ENCODE results near the gene MINPP1.

Gene MINPP1

GRCh38 chr10:87534173-87534858 lies 29.6 kb downstream of the MINPP1 start:
- no peak for DNase-seq (ENCODE audit: extremely low spot score)
- TF ChIP-seq HDGF (IDR thresholded peaks at IDR 0.05; ENCODE audit: borderline replicate concordance) (no peak), NFRKB (IDR thresholded peaks at IDR 0.05) (no peak), SUZ12 (IDR thresholded peaks at IDR 0.05) (no peak), BHLHE40 (IDR thresholded peaks at IDR 0.05; ENCODE audit: borderline replicate concordance) (no peak), ELF4 (IDR thresholded peaks at IDR 0.05) (no peak), TARDBP (IDR thresholded peaks at IDR 0.05) (no peak), L3MBTL2 (conservative IDR thresholded peaks at IDR 0.05) (no peak), ZNF384 (IDR thresholded peaks at IDR 0.05) (no peak), CTBP1 (IDR thresholded peaks at IDR 0.05; ENCODE audit: borderline replicate concordance) (no peak), FOXK2 (IDR thresholded peaks at IDR 0.05) (no peak), FOXM1 (IDR thresholded peaks at IDR 0.05; ENCODE audit: borderline replicate concordance) (no peak), SP1 (IDR thresholded peaks at IDR 0.05) (no peak)
- POLR2A ChIA-PET: no interaction called here
- CTCF ChIA-PET: no interaction called here

GRCh38 chr10:87538092-87539015 lies 33.7 kb downstream of the MINPP1 start:
- no peak for DNase-seq (ENCODE audit: extremely low spot score)
- POLR2A ChIA-PET: no interaction called here
- TF ChIP-seq CTBP1 (IDR thresholded peaks at IDR 0.05; ENCODE audit: borderline replicate concordance): no peak
- TF ChIP-seq, protein P1, sequence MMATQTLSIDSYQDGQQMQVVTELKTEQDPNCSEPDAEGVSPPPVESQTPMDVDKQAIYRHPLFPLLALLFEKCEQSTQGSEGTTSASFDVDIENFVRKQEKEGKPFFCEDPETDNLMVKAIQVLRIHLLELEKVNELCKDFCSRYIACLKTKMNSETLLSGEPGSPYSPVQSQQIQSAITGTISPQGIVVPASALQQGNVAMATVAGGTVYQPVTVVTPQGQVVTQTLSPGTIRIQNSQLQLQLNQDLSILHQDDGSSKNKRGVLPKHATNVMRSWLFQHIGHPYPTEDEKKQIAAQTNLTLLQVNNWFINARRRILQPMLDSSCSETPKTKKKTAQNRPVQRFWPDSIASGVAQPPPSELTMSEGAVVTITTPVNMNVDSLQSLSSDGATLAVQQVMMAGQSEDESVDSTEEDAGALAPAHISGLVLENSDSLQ (IDR thresholded peaks at IDR 0.05): 0 out of 2 replicates have a peak, but pooled peaks have one; percentile 10
- no peak for TF ChIP-seq ARNT (IDR thresholded peaks at IDR 0.05)
- TF ChIP-seq NFRKB (IDR thresholded peaks at IDR 0.05): no peak
- no peak for TF ChIP-seq ZNF384 (IDR thresholded peaks at IDR 0.05)
- CTCF ChIA-PET: no interaction called here

DNA sequence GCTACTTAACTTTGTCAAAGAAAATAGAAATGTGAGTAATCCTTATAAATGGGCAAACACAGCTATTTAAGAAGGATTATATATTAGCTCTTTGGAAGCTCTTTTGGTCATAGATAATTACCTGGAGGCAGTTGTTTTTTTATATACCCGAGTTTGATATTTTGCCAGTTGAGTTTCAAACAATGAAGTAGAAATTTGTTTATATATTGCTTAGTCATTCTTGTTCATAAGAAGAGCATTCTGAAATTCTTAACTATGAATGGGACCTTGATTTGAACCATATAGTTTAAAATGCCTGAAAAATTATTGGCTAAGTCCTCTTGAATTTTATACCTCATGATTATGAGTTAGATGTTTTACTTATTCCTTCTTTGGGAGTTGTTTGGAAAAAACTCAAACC lies 36.4 kb downstream of the MINPP1 start:
- no peak for DNase-seq (ENCODE audit: extremely low spot score)
- ChIA-PET CTCF (no interaction called here), POLR2A (no interaction called here)
- TF ChIP-seq SUZ12 (IDR thresholded peaks at IDR 0.05) (no peak), ARNT (IDR thresholded peaks at IDR 0.05) (no peak), BHLHE40 (IDR thresholded peaks at IDR 0.05; ENCODE audit: borderline replicate concordance) (no peak), CTBP1 (IDR thresholded peaks at IDR 0.05; ENCODE audit: borderline replicate concordance) (no peak), ZNF384 (IDR thresholded peaks at IDR 0.05) (no peak), NFRKB (IDR thresholded peaks at IDR 0.05) (no peak), FOXM1 (IDR thresholded peaks at IDR 0.05; ENCODE audit: borderline replicate concordance) (no peak), LEF1 (IDR thresholded peaks at IDR 0.05; ENCODE audit: borderline replicate concordance) (no peak), SP1 (IDR thresholded peaks at IDR 0.05) (no peak), FOXA1 (IDR thresholded peaks at IDR 0.05) (no peak), HDGF (IDR thresholded peaks at IDR 0.05; ENCODE audit: borderline replicate concordance) (no peak), ELF4 (IDR thresholded peaks at IDR 0.05) (no peak), TARDBP (IDR thresholded peaks at IDR 0.05) (no peak), L3MBTL2 (conservative IDR thresholded peaks at IDR 0.05) (no peak), FOXK2 (IDR thresholded peaks at IDR 0.05) (no peak)
- TF ChIP-seq, protein P1 (IDR thresholded peaks at IDR 0.05): no peak

GRCh38 chr10:87544721-87545120 lies 40.0 kb downstream of the MINPP1 start:
- TF ChIP-seq SP1 (IDR thresholded peaks at IDR 0.05) (no peak), NFRKB (IDR thresholded peaks at IDR 0.05) (no peak), ZNF384 (IDR thresholded peaks at IDR 0.05) (no peak), FOXA1 (IDR thresholded peaks at IDR 0.05) (no peak), SUZ12 (IDR thresholded peaks at IDR 0.05) (no peak), BHLHE40 (IDR thresholded peaks at IDR 0.05; ENCODE audit: borderline replicate concordance) (no peak), FOXK2 (IDR thresholded peaks at IDR 0.05) (no peak), TARDBP (IDR thresholded peaks at IDR 0.05) (no peak), ARNT (IDR thresholded peaks at IDR 0.05) (no peak), FOXM1 (IDR thresholded peaks at IDR 0.05; ENCODE audit: borderline replicate concordance) (no peak), ELF4 (IDR thresholded peaks at IDR 0.05) (no peak), L3MBTL2 (conservative IDR thresholded peaks at IDR 0.05) (no peak), HDGF (IDR thresholded peaks at IDR 0.05; ENCODE audit: borderline replicate concordance) (no peak), LEF1 (IDR thresholded peaks at IDR 0.05; ENCODE audit: borderline replicate concordance) (no peak)
- TF ChIP-seq, protein P1 (IDR thresholded peaks at IDR 0.05): no peak
- POLR2A ChIA-PET: no interaction called here
- CTCF ChIA-PET: no interaction called here
- no peak for DNase-seq (ENCODE audit: extremely low spot score)

DNA sequence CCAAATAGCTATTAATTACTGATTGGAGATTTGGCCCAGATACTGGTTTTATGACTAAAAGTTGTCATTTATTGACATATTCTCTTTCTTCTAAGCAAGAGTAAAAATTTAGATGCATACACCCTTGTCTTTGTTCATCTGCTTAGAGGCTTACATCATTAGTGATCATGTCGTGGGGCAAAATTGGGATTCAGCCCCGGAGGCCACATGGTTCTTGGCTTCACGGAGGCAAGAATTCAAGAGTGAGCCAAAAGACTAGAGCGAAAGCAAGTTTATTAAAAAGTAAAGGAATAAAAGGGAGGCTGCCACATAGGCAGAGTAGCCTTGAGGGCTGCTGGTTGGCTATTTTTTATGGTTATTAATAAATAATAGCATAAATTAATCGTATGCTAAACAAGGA lies 41.1 kb downstream of the MINPP1 start:
- DNase-seq (ENCODE audit: extremely low spot score): no peak
- CTCF ChIA-PET: no interaction called here
- POLR2A ChIA-PET: no interaction called here
- TF ChIP-seq BHLHE40 (IDR thresholded peaks at IDR 0.05; ENCODE audit: borderline replicate concordance) (no peak), NFRKB (IDR thresholded peaks at IDR 0.05) (no peak), ARNT (IDR thresholded peaks at IDR 0.05) (no peak), SUZ12 (IDR thresholded peaks at IDR 0.05) (no peak), ZNF384 (IDR thresholded peaks at IDR 0.05) (no peak), FOXM1 (IDR thresholded peaks at IDR 0.05; ENCODE audit: borderline replicate concordance) (no peak), FOXA1 (IDR thresholded peaks at IDR 0.05) (no peak), CTBP1 (IDR thresholded peaks at IDR 0.05; ENCODE audit: borderline replicate concordance) (no peak), HDGF (IDR thresholded peaks at IDR 0.05; ENCODE audit: borderline replicate concordance) (no peak), FOXK2 (IDR thresholded peaks at IDR 0.05) (no peak), LEF1 (IDR thresholded peaks at IDR 0.05; ENCODE audit: borderline replicate concordance) (no peak), TARDBP (IDR thresholded peaks at IDR 0.05) (no peak)
